Measurements from ENCODE around the gene NOTCH2.

Gene NOTCH2

GRCh38 chr1:119975006-119975405 is 94.5 kb downstream of the NOTCH2 start:
- Histone ChIP-seq H3K4me3 (ENCODE audit: low read length) (no peak overlapping the region), H3K4me1 (ENCODE audit: control insufficient read depth, insufficient read depth, low read length) (no peaks in the 10 kb centered on the region), H3K27ac (ENCODE audit: low read length) (no peak overlapping the region), H3K9me3 (ENCODE audit: control insufficient read depth, insufficient read depth, low read length) (no peaks in the 10 kb centered on the region), H3K36me3 (ENCODE audit: control insufficient read depth, insufficient read depth, low read length) (no peaks in the 10 kb centered on the region), H3K27me3 (ENCODE audit: control insufficient read depth, insufficient read depth, low read length) (no peaks in the 10 kb centered on the region)
- DNase-seq (ENCODE audit: low read depth, low spot score): no peak
- no CpG with 5 or more reads among the region's 2 CpGs for WGBS (ENCODE audit: insufficient coverage, insufficient read length)

- no peaks in the 10 kb centered on the region for H3K27me3 ChIP-seq (ENCODE audit: control insufficient read depth, insufficient read depth, low read length)
- DNase-seq (ENCODE audit: low read depth, low spot score): no peak
- no peak overlapping the region for H3K27ac ChIP-seq (ENCODE audit: low read length)
- no peak overlapping the region for H3K4me3 ChIP-seq (ENCODE audit: low read length)
- no peaks in the 10 kb centered on the region for H3K9me3 ChIP-seq (ENCODE audit: control insufficient read depth, insufficient read depth, low read length)
- H3K36me3 ChIP-seq (ENCODE audit: control insufficient read depth, insufficient read depth, low read length): no peaks in the 10 kb centered on the region
- H3K4me1 ChIP-seq (ENCODE audit: control insufficient read depth, insufficient read depth, low read length): no peaks in the 10 kb centered on the region
Measured at GRCh38 chr1:119974013-119974412, 95.4 kb downstream of the NOTCH2 start.

- Histone ChIP-seq H3K27me3 (ENCODE audit: control insufficient read depth, insufficient read depth, low read length) (no peaks in the 10 kb centered on the region), H3K27ac (ENCODE audit: low read length) (no peak overlapping the region), H3K4me3 (ENCODE audit: low read length) (no peak overlapping the region), H3K9me3 (ENCODE audit: control insufficient read depth, insufficient read depth, low read length) (no peaks in the 10 kb centered on the region), H3K36me3 (ENCODE audit: control insufficient read depth, insufficient read depth, low read length) (no peaks in the 10 kb centered on the region), H3K4me1 (ENCODE audit: control insufficient read depth, insufficient read depth, low read length) (no peaks in the 10 kb centered on the region)
- no peak for DNase-seq (ENCODE audit: low read depth, low spot score)
- 100% methylated on average over 2 of the region's 4 CpGs for WGBS (ENCODE audit: insufficient coverage, insufficient read length)
Measured at GRCh38 chr1:119971710-119972570, 97.5 kb downstream of the NOTCH2 start.

- H3K27me3 ChIP-seq (ENCODE audit: control insufficient read depth, insufficient read depth, low read length): no peaks in the 10 kb centered on the region
- H3K9me3 ChIP-seq (ENCODE audit: control insufficient read depth, insufficient read depth, low read length): no peaks in the 10 kb centered on the region
- no CpG with 5 or more reads among the region's 1 CpG for WGBS (ENCODE audit: insufficient coverage, insufficient read length)
- no peak for DNase-seq (ENCODE audit: low read depth, low spot score)
- no peak overlapping the region for H3K27ac ChIP-seq (ENCODE audit: low read length)
- H3K36me3 ChIP-seq (ENCODE audit: control insufficient read depth, insufficient read depth, low read length): 0 out of 2 replicates have a peak, but pooled peaks cover 2% of the 10 kb centered on the region
- no peaks in the 10 kb centered on the region for H3K4me1 ChIP-seq (ENCODE audit: control insufficient read depth, insufficient read depth, low read length)
- H3K4me3 ChIP-seq (ENCODE audit: low read length): no peak overlapping the region
Measured at GRCh38 chr1:119968601-119969000, 100.9 kb downstream of the NOTCH2 start.

GRCh38 chr1:119968068-119968492 is 101.4 kb downstream of the NOTCH2 start:
- Histone ChIP-seq H3K27me3 (ENCODE audit: control insufficient read depth, insufficient read depth, low read length) (no peaks in the 10 kb centered on the region), H3K9me3 (ENCODE audit: control insufficient read depth, insufficient read depth, low read length) (no peaks in the 10 kb centered on the region), H3K4me3 (ENCODE audit: low read length) (no peak overlapping the region), H3K4me1 (ENCODE audit: control insufficient read depth, insufficient read depth, low read length) (no peaks in the 10 kb centered on the region), H3K27ac (ENCODE audit: low read length) (no peak overlapping the region), H3K36me3 (ENCODE audit: control insufficient read depth, insufficient read depth, low read length) (0 out of 2 replicates have a peak, but pooled peaks cover 2% of the 10 kb centered on the region)
- WGBS (ENCODE audit: insufficient coverage, insufficient read length): no CpG with 5 or more reads among the region's 1 CpG
- peak; percentile 43 for DNase-seq (ENCODE audit: low read depth, low spot score)

GRCh38 chr1:119966681-119967080 is 102.8 kb downstream of the NOTCH2 start:
- H3K4me3 ChIP-seq (ENCODE audit: low read length): no peak overlapping the region
- H3K27me3 ChIP-seq (ENCODE audit: control insufficient read depth, insufficient read depth, low read length): no peaks in the 10 kb centered on the region
- H3K36me3 ChIP-seq (ENCODE audit: control insufficient read depth, insufficient read depth, low read length): 0 out of 2 replicates have a peak, but pooled peaks cover 2% of the 10 kb centered on the region
- H3K27ac ChIP-seq (ENCODE audit: low read length): no peak overlapping the region
- H3K4me1 ChIP-seq (ENCODE audit: control insufficient read depth, insufficient read depth, low read length): no peaks in the 10 kb centered on the region
- no peaks in the 10 kb centered on the region for H3K9me3 ChIP-seq (ENCODE audit: control insufficient read depth, insufficient read depth, low read length)
- no CpG with 5 or more reads among the region's 2 CpGs for WGBS (ENCODE audit: insufficient coverage, insufficient read length)
- DNase-seq (ENCODE audit: low read depth, low spot score): no peak

- Histone ChIP-seq H3K27ac (ENCODE audit: low read length) (no peak overlapping the region), H3K4me1 (ENCODE audit: control insufficient read depth, insufficient read depth, low read length) (no peaks in the 10 kb centered on the region), H3K9me3 (ENCODE audit: control insufficient read depth, insufficient read depth, low read length) (no peaks in the 10 kb centered on the region), H3K36me3 (ENCODE audit: control insufficient read depth, insufficient read depth, low read length) (0 out of 2 replicates have a peak, but pooled peaks cover 2% of the 10 kb centered on the region), H3K4me3 (ENCODE audit: low read length) (no peak overlapping the region), H3K27me3 (ENCODE audit: control insufficient read depth, insufficient read depth, low read length) (no peaks in the 10 kb centered on the region)
- DNase-seq (ENCODE audit: low read depth, low spot score): no peak
- no CpG with 5 or more reads among the region's 4 CpGs for WGBS (ENCODE audit: insufficient coverage, insufficient read length)
Measured at GRCh38 chr1:119966020-119966419, 103.4 kb downstream of the NOTCH2 start.

GRCh38 chr1:119964673-119965363 is 104.6 kb downstream of the NOTCH2 start:
- Histone ChIP-seq H3K9me3 (ENCODE audit: control insufficient read depth, insufficient read depth, low read length) (no peaks in the 10 kb centered on the region), H3K27me3 (ENCODE audit: control insufficient read depth, insufficient read depth, low read length) (no peaks in the 10 kb centered on the region), H3K4me3 (ENCODE audit: low read length) (no peak overlapping the region), H3K36me3 (ENCODE audit: control insufficient read depth, insufficient read depth, low read length) (0 out of 2 replicates have a peak, but pooled peaks cover 2% of the 10 kb centered on the region), H3K4me1 (ENCODE audit: control insufficient read depth, insufficient read depth, low read length) (no peaks in the 10 kb centered on the region), H3K27ac (ENCODE audit: low read length) (no peak overlapping the region)
- WGBS (ENCODE audit: insufficient coverage, insufficient read length): no CpG with 5 or more reads among the region's 1 CpG
- DNase-seq (ENCODE audit: low read depth, low spot score): no peak

- Histone ChIP-seq H3K27me3 (ENCODE audit: control insufficient read depth, insufficient read depth, low read length) (no peaks in the 10 kb centered on the region), H3K4me3 (ENCODE audit: low read length) (no peak overlapping the region), H3K9me3 (ENCODE audit: control insufficient read depth, insufficient read depth, low read length) (no peaks in the 10 kb centered on the region), H3K36me3 (ENCODE audit: control insufficient read depth, insufficient read depth, low read length) (0 out of 2 replicates have a peak, but pooled peaks cover 2% of the 10 kb centered on the region), H3K27ac (ENCODE audit: low read length) (no peak overlapping the region), H3K4me1 (ENCODE audit: control insufficient read depth, insufficient read depth, low read length) (no peaks in the 10 kb centered on the region)
- no CpG with 5 or more reads among the region's 5 CpGs for WGBS (ENCODE audit: insufficient coverage, insufficient read length)
- DNase-seq (ENCODE audit: low read depth, low spot score): no peak
Measured at GRCh38 chr1:119962296-119962968, 107.0 kb downstream of the NOTCH2 start.

- H3K36me3 ChIP-seq (ENCODE audit: control insufficient read depth, insufficient read depth, low read length): no peaks in the 10 kb centered on the region
- WGBS (ENCODE audit: insufficient coverage, insufficient read length): no CpG with 5 or more reads among the region's 4 CpGs
- H3K4me3 ChIP-seq (ENCODE audit: low read length): no peak overlapping the region
- DNase-seq (ENCODE audit: low read depth, low spot score): no peak
- H3K4me1 ChIP-seq (ENCODE audit: control insufficient read depth, insufficient read depth, low read length): no peaks in the 10 kb centered on the region
- no peaks in the 10 kb centered on the region for H3K27me3 ChIP-seq (ENCODE audit: control insufficient read depth, insufficient read depth, low read length)
- H3K9me3 ChIP-seq (ENCODE audit: control insufficient read depth, insufficient read depth, low read length): no peaks in the 10 kb centered on the region
- H3K27ac ChIP-seq (ENCODE audit: low read length): no peak overlapping the region
Measured at GRCh38 chr1:119960501-119960900, 109.0 kb downstream of the NOTCH2 start.

Data from iPS DF 6.9 (cell line).